HUES64 (cell line): ENCODE results near the gene ADARB2.

Experiments used
- H3K27ac ChIP-seq: 2 replicates; pipeline ENCODE4 v1.7.0; 2013; ENCODE audit warnings: low read depth, low read length, inconsistent platforms
- H3K27me3 ChIP-seq: 2 replicates; pipeline ENCODE4 v1.6.1; 2013; ENCODE audit warnings: mild to moderate bottlenecking, low read length; ENCODE audit not compliant: insufficient read depth
- H3K36me3 ChIP-seq: 2 replicates; pipeline ENCODE4 v1.6.1; 2013; ENCODE audit warnings: mild to moderate bottlenecking, low read length; ENCODE audit not compliant: insufficient read depth
- H3K4me1 ChIP-seq: 2 replicates; pipeline ENCODE4 v1.6.1; 2013; ENCODE audit warnings: mild to moderate bottlenecking, low read length, moderate library complexity; ENCODE audit not compliant: insufficient read depth
- H3K4me3 ChIP-seq: 2 replicates; pipeline ENCODE4 v1.5.1; 2013; ENCODE audit warnings: mild to moderate bottlenecking, low read length, moderate library complexity
- H3K9ac ChIP-seq: 2 replicates; pipeline ENCODE4 v1.6.1; 2013; ENCODE audit warnings: mild to moderate bottlenecking, low read depth, low read length
- H3K9me3 ChIP-seq: 2 replicates; pipeline ENCODE4 v1.6.1; 2013; ENCODE audit warnings: low read depth, low read length; ENCODE audit not compliant: insufficient read depth
- WGBS: fragments of 150-250, 120-280 bp; methylation state at CpG from one replicate; pipeline ENCODE4 v1.1.7; 2013; ENCODE audit warnings: missing lambda C conversion rate; 5-methylcytosine and 5-hydroxymethylcytosine counted together

The ADARB2 gene

GRCh38 chr10:1171586-1171985 lies 565.7 kb downstream of the ADARB2 start:
- 96% methylated on average over 9 of the region's 9 CpGs for WGBS
- H3K4me3 ChIP-seq, result no peak overlapping the region
- H3K4me1 ChIP-seq, result no peaks in the 10 kb centered on the region
- no peak overlapping the region for H3K27ac ChIP-seq
- no peaks in the 10 kb centered on the region for H3K27me3 ChIP-seq
- no peak overlapping the region for H3K9ac ChIP-seq
- H3K36me3 ChIP-seq, result no peaks in the 10 kb centered on the region
- H3K9me3 ChIP-seq, result no peaks in the 10 kb centered on the region

- H3K4me1 ChIP-seq, result no peaks in the 10 kb centered on the region
- WGBS, result 90% methylated on average over 4 of the region's 4 CpGs
These were observed 566.1 kb downstream of the ADARB2 start for GRCh38 chr10:1171182-1171581.

GRCh38 chr10:1170867-1171180 lies 566.5 kb downstream of the ADARB2 start:
- WGBS, result 93% methylated on average over 13 of the region's 13 CpGs
- H3K27me3 ChIP-seq, result no peaks in the 10 kb centered on the region
- H3K4me1 ChIP-seq, result no peaks in the 10 kb centered on the region
- H3K9ac ChIP-seq, result no peak overlapping the region
- H3K27ac ChIP-seq, result no peak overlapping the region
- H3K4me3 ChIP-seq, result no peak overlapping the region
- H3K9me3 ChIP-seq, result no peaks in the 10 kb centered on the region
- H3K36me3 ChIP-seq, result no peaks in the 10 kb centered on the region

More at GRCh38 chr10:1171182-1171581, 566.1 kb downstream of the ADARB2 start:
- Histone ChIP-seq H3K4me3 (no peak overlapping the region), H3K36me3 (no peaks in the 10 kb centered on the region), H3K9me3 (no peaks in the 10 kb centered on the region), H3K9ac (no peak overlapping the region), H3K27me3 (no peaks in the 10 kb centered on the region), H3K27ac (no peak overlapping the region)

- no peaks in the 10 kb centered on the region for H3K36me3 ChIP-seq
- H3K4me1 ChIP-seq, result no peaks in the 10 kb centered on the region
- no peak overlapping the region for H3K4me3 ChIP-seq
- H3K9me3 ChIP-seq, result no peaks in the 10 kb centered on the region
- H3K27me3 ChIP-seq, result no peaks in the 10 kb centered on the region
- H3K27ac ChIP-seq, result no peak overlapping the region
- 80% methylated on average over 22 of the region's 22 CpGs for WGBS
- no peak overlapping the region for H3K9ac ChIP-seq
These were observed 567.1 kb downstream of the ADARB2 start for GRCh38 chr10:1169981-1170866.

- no peaks in the 10 kb centered on the region for H3K4me1 ChIP-seq
- no peaks in the 10 kb centered on the region for H3K9me3 ChIP-seq
- no peak overlapping the region for H3K9ac ChIP-seq
- no peak overlapping the region for H3K4me3 ChIP-seq
- no peaks in the 10 kb centered on the region for H3K27me3 ChIP-seq
- H3K27ac ChIP-seq, result no peak overlapping the region
- WGBS, result 85% methylated on average over 23 of the region's 23 CpGs
- no peaks in the 10 kb centered on the region for H3K36me3 ChIP-seq
These were observed 568.0 kb downstream of the ADARB2 start for GRCh38 chr10:1169186-1169885.

- Histone ChIP-seq H3K27ac (no peak overlapping the region), H3K36me3 (no peaks in the 10 kb centered on the region), H3K27me3 (no peaks in the 10 kb centered on the region), H3K9me3 (no peaks in the 10 kb centered on the region), H3K9ac (no peak overlapping the region), H3K4me3 (no peak overlapping the region), H3K4me1 (no peaks in the 10 kb centered on the region)
- 93% methylated on average over 13 of the region's 13 CpGs for WGBS
These were observed 568.6 kb downstream of the ADARB2 start for GRCh38 chr10:1168763-1169162.

GRCh38 chr10:1166828-1167275 lies 570.5 kb downstream of the ADARB2 start:
- Histone ChIP-seq H3K27ac (no peak overlapping the region), H3K36me3 (no peaks in the 10 kb centered on the region), H3K4me1 (no peaks in the 10 kb centered on the region), H3K27me3 (no peaks in the 10 kb centered on the region), H3K9me3 (no peaks in the 10 kb centered on the region), H3K4me3 (no peak overlapping the region), H3K9ac (no peak overlapping the region)
- 94% methylated on average over 9 of the region's 9 CpGs for WGBS

GRCh38 chr10:1166101-1166827 lies 571.1 kb downstream of the ADARB2 start:
- Histone ChIP-seq H3K27ac (no peak overlapping the region), H3K36me3 (no peaks in the 10 kb centered on the region), H3K9me3 (no peaks in the 10 kb centered on the region), H3K9ac (no peak overlapping the region), H3K27me3 (no peaks in the 10 kb centered on the region), H3K4me3 (no peak overlapping the region), H3K4me1 (no peaks in the 10 kb centered on the region)
- WGBS, result 94% methylated on average over 15 of the region's 15 CpGs

- no peaks in the 10 kb centered on the region for H3K27me3 ChIP-seq
- H3K4me3 ChIP-seq, result no peak overlapping the region
- H3K36me3 ChIP-seq, result no peaks in the 10 kb centered on the region
- no peak overlapping the region for H3K27ac ChIP-seq
- no peaks in the 10 kb centered on the region for H3K9me3 ChIP-seq
- no peak overlapping the region for H3K9ac ChIP-seq
- no peaks in the 10 kb centered on the region for H3K4me1 ChIP-seq
- 81% methylated on average over 5 of the region's 5 CpGs for whole genome bisulfite sequencing
These were observed 573.5 kb downstream of the ADARB2 start for GRCh38 chr10:1163831-1164230.

- Histone ChIP-seq H3K9me3 (no peaks in the 10 kb centered on the region), H3K4me1 (no peaks in the 10 kb centered on the region), H3K9ac (no peak overlapping the region), H3K27me3 (no peaks in the 10 kb centered on the region), H3K27ac (no peak overlapping the region), H3K4me3 (no peak overlapping the region), H3K36me3 (no peaks in the 10 kb centered on the region)
- 93% methylated on average over 29 of the region's 29 CpGs for WGBS
These were observed 574.1 kb downstream of the ADARB2 start for GRCh38 chr10:1163204-1163660.
